NB4 (cell line): Measurements from ENCODE around the gene MSN.
"Not testable (repeated sequence)": the region's sequence is repeated elsewhere in the genome, so short reads cannot be mapped to it uniquely, and the experiment has no call there.

ENCODE experiments used
- CTCF ChIP-seq: IDR thresholded peaks from one replicate; pipeline ENCODE4 v1.5.1; 2012; ENCODE audit warnings: low read depth, low read length
- MYC ChIP-seq: IDR thresholded peaks from 2 replicates; pipeline ENCODE4 v1.6.1; 2011; ENCODE audit warnings: low read depth, low read length

DNA sequence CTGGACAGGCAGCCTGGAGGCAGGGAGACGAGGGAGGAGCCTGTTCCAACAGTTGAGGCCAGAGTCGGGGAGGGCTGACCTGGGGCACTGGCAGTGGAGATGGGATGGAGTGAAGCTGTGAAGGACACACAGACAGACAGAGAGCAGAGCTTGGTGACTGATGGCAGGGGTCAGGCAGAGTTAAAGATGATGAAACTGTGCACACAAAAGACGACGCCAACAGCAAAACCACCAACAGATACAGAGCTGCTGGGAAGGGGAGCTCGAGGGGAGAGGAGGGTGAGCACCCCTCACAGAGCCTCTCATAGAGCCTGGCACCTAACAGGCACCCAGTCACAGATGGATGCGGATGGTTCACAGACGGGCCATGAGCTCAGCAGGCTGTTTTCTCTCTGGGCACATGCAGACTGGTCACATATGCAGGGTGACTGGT is 10.4 kb upstream of the MSN start:
- not testable (repeated sequence) for TF ChIP-seq CTCF, MYC
